ENCODE measurements around the gene CLDN9. TPM values are rescaled to one million over a fixed set of nuclear protein-coding genes. Genes with fewer than 3 reads are reported as not detected.

The CLDN9 gene
- total RNA-seq, 1 experiment from 2014 or later: 1.3 TPM

DNA sequence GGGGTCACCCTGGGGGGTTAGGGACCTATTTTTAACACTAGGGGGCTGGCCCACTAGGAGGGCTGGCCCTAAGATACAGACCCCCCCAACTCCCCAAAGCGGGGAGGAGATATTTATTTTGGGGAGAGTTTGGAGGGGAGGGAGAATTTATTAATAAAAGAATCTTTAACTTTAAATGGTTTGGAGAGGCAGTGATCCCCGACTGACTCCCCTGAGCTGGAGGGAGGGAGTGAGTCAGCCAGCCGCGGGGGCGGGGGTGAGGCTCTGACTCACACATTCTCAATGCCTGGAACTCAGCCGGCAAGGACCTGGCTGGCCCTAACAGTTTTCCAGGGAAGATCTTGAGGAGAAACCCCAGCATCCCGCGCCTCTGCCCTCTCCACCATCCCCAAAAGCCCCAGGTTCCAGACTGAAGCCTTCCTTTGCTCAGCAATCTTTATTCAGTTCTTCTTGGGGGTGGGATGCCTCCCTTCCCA is 9.5 kb downstream of the CLDN9 start:
- no peak overlapping the region for H2BK12ac ChIP-seq (ENCODE audit: insufficient read length, low read depth, low read length)
- H3K56ac ChIP-seq (ENCODE audit: insufficient read length, low read depth, low read length): no peak overlapping the region
- no peak for TF ChIP-seq CTCF (conservative IDR thresholded peaks at IDR 0.05)
- H2AFZ ChIP-seq (ENCODE audit: low read length): no peak overlapping the region
- peaks cover 9% of the 10 kb centered on the region for H3K27me3 Mint-ChIP-seq (ENCODE audit: low read depth)
- H3K27ac ChIP-seq (ENCODE audit: insufficient read length, low read depth, low read length): peak overlapping the region; percentile 66
- H3K36me3 Mint-ChIP-seq (ENCODE audit: insufficient read depth in 1 of 3, low read depth in 3 of 3): peaks cover 15 to 41% (median 29%) of the 10 kb centered on the region in 3 experiments
- peaks cover under 1% of the 10 kb centered on the region; the same call in 1 of the 2 replicates for H3K79me2 ChIP-seq (ENCODE audit: insufficient read depth, low read length)
- no peak overlapping the region for H3K4ac ChIP-seq (ENCODE audit: low read depth, low read length)
- peak overlapping the region; percentile 98 to 100 (median 99) for H3K27ac Mint-ChIP-seq
- H3K14ac ChIP-seq (ENCODE audit: insufficient read depth, low read length): no peak overlapping the region; the same call in 1 of the 2 replicates
- H2AK5ac ChIP-seq (ENCODE audit: insufficient read length, low read length): no peak overlapping the region
- DNase-seq: peak; percentile 90
- H2BK15ac ChIP-seq (ENCODE audit: low read depth, low read length): no peak overlapping the region
- no CpG with 5 or more reads among the region's 8 CpGs for WGBS (ENCODE audit: extremely low coverage, insufficient read length, low lambda C conversion rate)
- H3K9me3 ChIP-seq (ENCODE audit: control insufficient read depth, low read depth, low read length): no peaks in the 10 kb centered on the region
- H4K91ac ChIP-seq (ENCODE audit: insufficient read length, low read depth, low read length): no peak overlapping the region
- no peak overlapping the region for H2BK120ac ChIP-seq (ENCODE audit: low read depth, low read length, poor library complexity, severe bottlenecking)
- H3T11ph ChIP-seq (ENCODE audit: low read length): no peak overlapping the region
- H4K8ac ChIP-seq (replicated peaks; ENCODE audit: insufficient read length, low read depth, low read length): no peak overlapping the region
- H4K20me1 ChIP-seq (ENCODE audit: control insufficient read depth, insufficient read depth, insufficient read length): no peaks in the 10 kb centered on the region
- H3K9me3 Mint-ChIP-seq: no peaks in the 10 kb centered on the region; a peak in 2 of 5 replicates
- peaks cover 2% of the 10 kb centered on the region; the same call in 1 of the 2 replicates for H3K4me1 ChIP-seq (ENCODE audit: insufficient read depth, low read length)
- no peaks in the 10 kb centered on the region for H3K27me3 ChIP-seq (ENCODE audit: insufficient read depth, low read length)
- peak overlapping the region; percentile 43 for H2BK5ac ChIP-seq (ENCODE audit: insufficient read length, low read length)
- H3K9ac ChIP-seq (ENCODE audit: extremely low read depth, insufficient read length, low read length): peak overlapping the region; percentile 21
- peak overlapping the region; percentile 27 for H3K18ac ChIP-seq (ENCODE audit: insufficient read length, low read depth, low read length)
- no peaks in the 10 kb centered on the region for H3K79me1 ChIP-seq (ENCODE audit: insufficient read depth, low read depth, low read length, poor library complexity, severe bottlenecking)
- no peak overlapping the region for H2BK20ac ChIP-seq (ENCODE audit: low read depth, low read length, poor library complexity, severe bottlenecking)
- peaks cover 29% of the 10 kb centered on the region for H3K23me2 ChIP-seq (ENCODE audit: insufficient read length, low read depth, low read length, poor library complexity, severe bottlenecking)
- no peak overlapping the region for H4K5ac ChIP-seq (ENCODE audit: insufficient read length, low read depth, low read length)
- peak overlapping the region; percentile 51 for H3K4me2 ChIP-seq (ENCODE audit: insufficient read depth, insufficient read length, low read length)
- H3K4me1 Mint-ChIP-seq: peaks cover 24 to 48% of the 10 kb centered on the region in 2 experiments
- peak overlapping the region; percentile 93 to 96 for H3K4me3 Mint-ChIP-seq
- H3K23ac ChIP-seq (ENCODE audit: insufficient read length, low read depth, low read length): no peak overlapping the region
